IPS-NIHi7 (cell line): ENCODE results near the gene ZNRF1.
"Not testable (repeated sequence)": the region's sequence is repeated elsewhere in the genome, so short reads cannot be mapped to it uniquely, and the experiment has no call there.

Source experiments
- DNase-seq: peaks from one replicate; pipeline ENCODE4 v3.0.0; 2012; ENCODE audit warnings: mixed read lengths; ENCODE audit errors: extremely low spot score

ZNRF1 gene

DNA sequence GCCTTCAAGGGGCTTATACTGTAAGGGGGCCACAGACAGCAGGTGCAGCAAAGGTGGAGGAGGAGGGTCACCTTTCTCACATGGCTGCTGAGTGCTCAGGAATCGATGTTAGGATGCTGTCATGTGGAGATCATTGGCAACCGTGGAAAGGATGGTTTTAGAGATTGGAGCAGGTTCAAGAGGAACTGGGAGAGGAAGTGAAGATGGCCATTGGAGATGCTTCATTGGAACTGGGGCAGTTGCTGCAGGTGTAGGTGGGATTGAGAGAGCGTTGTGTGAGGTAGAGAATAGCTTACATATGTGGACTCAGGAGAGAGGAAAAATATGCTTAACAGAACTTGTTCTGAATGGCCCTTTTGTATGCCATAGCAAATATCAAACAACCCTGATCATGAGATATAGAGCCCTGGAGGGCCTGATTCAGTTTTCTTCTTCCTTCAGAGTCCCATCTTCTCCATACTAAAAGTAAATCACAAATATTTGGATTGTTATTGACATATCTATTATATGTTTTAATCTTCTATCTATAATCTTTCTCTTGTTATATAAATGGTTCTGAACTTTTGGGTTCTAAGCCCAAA is 77.0 kb downstream of the ZNRF1 start:
- DNase-seq = no peak

DNA sequence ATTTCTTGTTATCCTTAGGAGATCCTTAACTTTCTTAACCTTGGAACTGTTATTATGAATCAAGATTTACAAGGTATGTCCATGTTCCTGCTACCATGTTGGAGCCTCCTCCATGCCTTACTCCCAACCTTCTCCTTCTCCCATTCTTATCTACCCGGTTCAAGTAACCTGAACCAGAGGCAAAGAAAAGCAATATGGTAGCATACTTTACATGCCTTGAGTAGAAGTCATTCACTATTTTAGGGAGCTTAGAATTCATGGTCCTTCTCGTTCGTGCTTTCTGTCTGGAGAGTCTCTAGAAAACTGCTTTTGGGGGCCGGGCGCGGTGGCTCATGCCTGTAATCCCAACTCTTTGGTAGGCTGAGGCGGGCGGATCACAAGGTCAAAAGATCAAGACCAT is 80.1 kb downstream of the ZNRF1 start:
- DNase-seq = no peak

DNA sequence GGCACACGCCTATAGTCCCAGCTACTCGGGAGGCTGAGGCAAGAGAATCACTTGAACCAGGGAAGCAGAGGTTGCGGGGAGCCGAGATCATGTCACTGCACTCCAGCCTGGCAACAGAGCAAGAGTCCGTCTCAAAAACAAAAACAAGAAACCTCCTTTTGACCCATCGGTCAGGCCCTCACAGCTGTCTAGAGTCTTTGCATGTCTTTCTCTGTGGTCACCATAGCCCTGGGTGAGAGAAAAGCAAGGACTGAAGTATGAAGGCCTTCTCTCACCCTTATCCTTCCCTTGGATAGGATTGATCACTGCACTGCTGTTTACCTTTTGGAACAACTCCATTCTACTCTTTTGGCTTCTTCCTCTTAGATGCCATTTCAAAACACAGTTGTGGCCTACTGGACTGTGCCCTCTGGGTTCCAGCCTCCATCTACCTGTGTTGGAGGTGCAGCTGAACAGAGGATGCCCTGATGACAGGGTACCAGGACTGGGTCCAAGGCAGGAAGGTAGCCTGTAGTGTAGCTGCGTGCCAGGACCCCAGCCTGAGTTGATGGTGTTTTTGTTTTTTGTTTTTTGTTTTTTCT is 80.6 kb downstream of the ZNRF1 start:
- DNase-seq = no peak

DNA sequence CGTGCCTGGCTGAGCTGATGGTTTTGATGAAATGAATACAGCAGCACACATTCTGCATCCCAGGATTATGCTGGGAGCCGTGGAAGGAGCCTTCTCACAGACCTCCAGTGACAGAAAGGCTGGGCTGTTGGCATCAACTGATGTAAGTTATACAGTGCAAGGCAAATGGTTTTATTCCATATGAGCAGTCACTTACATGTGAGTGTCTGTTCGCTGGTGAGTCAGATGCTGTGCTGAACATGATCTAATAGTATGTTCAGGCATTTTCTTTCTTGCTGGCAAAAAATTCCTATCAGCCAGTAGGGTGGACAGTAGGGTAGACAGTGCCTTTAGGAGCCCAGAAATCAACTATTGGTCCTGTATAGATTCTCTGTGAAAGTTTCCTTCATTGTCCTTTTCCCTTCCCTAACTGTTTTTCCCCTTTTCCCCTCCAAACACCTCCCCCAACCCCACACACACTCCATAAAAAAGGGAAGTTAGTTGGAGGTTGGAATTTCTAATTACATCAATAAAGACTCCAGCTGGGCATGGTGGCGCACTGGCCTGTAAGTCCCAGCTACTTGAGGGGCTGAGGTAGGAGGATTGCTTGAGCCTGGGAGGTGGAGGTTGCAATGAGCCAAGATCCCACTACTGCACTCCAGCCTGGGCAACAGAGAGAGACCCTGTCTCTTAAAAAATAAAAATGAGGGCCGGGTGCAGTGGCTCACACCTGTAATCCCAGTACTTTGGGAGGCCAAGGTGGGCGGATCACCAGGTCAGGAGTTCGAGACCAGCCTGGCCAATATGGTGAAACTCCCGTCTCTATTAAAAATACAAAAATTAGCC is 81.6 kb downstream of the ZNRF1 start:
- no peak for DNase-seq

DNA sequence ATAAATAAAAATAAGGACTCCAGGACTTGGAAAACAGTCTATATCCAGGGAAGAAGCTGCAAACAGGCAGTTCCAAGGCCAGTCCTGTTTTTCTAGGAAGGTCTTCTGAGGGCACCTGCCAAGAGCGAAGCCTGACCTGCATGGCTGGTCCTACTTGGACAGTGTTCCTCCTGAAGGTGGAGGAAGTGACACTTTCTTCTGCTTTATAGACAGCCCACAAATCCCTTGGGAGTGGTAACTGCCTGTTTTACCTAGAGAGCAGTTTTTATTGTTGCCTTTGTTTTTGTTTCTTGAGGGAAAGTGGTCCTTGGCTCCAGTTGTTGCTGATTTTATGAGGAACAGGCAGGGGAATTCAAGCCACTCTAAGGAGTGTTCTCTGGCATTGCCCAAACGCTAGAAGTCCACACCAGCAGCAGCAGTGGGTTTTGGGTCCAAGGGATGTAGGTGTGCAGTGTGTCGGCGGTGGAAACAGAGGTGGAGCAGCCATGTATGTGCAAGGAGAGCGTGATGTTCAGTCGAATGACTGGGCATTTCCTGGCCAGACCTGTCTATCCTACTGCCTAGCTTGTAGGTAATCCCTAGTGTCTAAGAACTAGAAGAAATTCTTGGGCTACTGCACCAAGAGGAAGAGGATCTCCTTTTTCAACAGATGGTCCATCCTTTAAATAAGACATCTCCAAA is 82.5 kb downstream of the ZNRF1 start:
- no peak for DNase-seq

- no peak for DNase-seq
These were observed 85.0 kb downstream of the ZNRF1 start for GRCh38 chr16:75083813-75084212.

DNA sequence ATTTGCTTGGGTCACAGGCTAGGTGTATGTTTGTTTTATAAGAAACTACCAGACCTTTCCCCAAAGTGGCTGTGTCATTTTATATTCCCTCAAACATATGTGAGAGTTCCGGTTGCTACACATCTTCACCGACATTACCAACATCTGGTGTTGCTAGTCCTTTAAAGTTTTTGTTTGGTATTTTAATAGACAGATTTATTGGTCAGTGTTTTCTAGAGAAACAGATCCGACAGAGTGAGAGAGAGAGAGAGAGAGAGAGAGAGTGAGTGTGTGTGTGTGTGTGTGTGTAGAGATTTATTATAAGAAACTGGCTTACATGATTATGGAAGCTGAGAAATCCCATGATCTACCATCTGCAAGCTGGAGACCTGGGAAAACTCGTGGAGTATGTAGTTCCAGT is 86.7 kb downstream of the ZNRF1 start:
- no peak for DNase-seq

DNA sequence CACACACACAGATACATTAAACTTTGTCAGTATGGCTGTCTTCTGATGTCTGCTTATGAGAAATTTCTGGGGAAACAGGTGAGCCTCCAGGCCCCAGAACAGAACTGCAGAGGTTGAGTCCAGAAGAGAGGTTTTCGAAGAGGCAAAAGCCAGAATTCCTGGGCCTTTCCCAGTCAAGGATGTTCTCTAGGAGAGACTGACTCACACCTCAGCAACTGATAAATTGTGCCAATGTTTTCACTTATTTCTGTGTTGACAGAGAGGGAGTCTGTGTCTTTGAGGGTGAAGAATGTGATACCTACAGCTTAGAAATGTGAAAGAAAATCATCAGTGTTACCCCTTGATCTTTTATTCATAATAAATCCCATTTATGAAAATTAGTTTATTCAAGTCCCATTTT is 87.5 kb downstream of the ZNRF1 start:
- DNase-seq = no peak

DNA sequence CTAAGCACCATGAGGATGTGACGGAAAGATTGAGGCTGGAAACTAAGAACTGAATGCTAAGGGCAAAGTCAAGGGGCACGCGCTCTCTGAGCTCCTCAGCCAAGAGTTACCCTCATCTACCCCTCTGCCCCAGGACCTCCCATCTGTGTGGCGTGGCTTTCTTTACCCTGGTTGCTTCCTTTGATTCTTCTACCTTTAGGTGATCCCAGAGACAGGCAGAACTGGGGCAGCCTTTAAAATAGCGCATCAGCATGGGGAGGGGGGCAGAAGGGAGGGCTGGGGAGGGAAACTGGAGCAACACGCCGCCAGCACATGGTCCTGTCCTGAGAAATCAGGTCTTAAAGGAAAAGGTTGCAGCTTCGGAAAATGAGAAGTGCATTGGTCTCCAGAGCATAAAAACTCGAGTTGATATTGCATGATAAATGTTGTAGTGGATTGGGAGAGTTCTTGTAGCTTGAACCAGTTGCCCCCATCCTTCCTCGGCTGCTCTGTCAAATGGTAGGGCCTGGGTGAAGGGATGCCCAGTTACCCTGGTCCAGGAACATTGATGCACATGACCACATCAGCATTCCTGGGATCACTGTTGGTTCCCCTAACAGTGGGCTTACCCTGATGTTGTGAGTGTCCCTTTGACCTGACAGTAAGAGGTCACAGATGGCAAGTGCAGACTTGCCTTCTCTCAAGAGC is 88.0 kb downstream of the ZNRF1 start:
- DNase-seq = no peak

GRCh38 chr16:75087375-75087979 is 88.7 kb downstream of the ZNRF1 start:
- no peak for DNase-seq

DNA sequence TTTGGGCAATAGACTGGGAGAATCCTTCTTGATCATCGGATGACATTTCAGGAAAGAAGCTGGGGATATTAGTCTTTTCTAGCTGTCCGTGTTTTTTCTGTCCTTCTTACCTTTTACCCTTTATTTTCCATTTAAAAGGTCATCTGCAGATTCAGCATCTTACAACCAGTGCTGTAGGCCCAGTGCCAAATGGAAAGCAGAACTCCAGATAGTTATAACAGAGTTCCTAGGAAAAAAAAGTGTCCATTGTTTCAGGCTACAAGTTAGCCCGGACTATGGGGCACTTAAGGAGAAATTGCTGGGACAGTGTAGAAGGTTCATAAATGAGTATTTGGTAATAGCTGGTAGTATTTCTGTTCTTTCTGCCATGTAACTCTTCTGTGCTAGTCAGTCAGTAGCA is 89.4 kb downstream of the ZNRF1 start:
- DNase-seq = no peak

- DNase-seq = no peak
These were observed 90.1 kb downstream of the ZNRF1 start for GRCh38 chr16:75088934-75089333.

DNA sequence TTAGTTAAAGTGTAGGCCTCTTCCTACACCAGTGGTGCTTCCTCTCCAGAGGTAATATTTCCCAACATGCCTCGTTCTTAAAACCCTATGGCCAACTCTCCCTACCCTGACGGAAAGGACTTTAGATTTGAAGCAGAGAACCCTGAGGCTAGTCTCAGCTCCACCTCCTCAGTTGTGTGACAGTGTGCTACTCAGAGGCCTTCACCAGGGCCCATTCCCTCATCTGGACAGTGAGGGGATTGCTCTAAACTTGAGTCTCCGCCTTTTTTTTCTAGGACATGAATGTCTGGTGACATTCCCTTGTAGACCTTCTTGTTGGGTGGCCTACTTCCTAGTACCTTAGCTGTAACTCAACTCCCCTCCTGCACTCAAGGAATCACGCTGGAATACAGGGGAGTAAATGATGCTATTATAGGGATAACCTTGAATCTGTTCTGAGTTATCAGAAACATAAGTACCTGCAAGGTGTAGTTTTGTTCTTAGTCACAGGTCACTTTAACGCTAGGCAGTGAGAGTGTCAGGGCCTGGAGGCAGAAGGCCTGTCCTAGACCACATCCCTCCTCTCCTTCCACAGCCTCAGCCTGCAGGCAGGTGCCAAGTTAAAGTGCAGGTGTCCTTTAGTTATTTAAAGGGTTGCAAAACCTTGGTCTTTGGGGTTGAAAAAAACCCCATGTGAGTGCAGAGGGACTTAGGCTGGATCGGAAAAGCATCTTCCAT is 90.8 kb downstream of the ZNRF1 start:
- no peak for DNase-seq

- DNase-seq = not testable (repeated sequence)
These were observed 92.1 kb downstream of the ZNRF1 start for GRCh38 chr16:75090899-75091298.

GRCh38 chr16:75091619-75092018 is 92.8 kb downstream of the ZNRF1 start:
- not testable (repeated sequence) for DNase-seq

DNA sequence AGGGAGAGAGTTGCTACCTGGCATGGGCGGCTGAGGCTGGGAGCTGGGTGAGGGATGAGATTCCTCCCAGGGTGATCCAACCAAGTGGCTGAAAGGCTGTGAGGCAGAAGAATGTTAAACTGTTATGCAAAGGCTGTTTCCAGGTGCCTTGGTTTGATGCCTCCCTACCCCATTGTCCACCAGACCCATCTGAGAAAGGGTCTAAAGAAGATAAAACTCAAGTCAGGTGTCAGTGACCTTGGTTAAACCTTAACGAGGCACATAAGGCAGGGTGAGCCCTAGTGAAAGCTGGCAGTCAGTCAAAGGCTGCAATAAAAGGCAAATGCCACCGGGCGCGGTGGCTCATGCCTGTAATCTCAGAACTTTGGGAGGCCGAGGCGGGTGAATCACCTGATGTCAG is 94.0 kb downstream of the ZNRF1 start:
- no peak for DNase-seq

DNA sequence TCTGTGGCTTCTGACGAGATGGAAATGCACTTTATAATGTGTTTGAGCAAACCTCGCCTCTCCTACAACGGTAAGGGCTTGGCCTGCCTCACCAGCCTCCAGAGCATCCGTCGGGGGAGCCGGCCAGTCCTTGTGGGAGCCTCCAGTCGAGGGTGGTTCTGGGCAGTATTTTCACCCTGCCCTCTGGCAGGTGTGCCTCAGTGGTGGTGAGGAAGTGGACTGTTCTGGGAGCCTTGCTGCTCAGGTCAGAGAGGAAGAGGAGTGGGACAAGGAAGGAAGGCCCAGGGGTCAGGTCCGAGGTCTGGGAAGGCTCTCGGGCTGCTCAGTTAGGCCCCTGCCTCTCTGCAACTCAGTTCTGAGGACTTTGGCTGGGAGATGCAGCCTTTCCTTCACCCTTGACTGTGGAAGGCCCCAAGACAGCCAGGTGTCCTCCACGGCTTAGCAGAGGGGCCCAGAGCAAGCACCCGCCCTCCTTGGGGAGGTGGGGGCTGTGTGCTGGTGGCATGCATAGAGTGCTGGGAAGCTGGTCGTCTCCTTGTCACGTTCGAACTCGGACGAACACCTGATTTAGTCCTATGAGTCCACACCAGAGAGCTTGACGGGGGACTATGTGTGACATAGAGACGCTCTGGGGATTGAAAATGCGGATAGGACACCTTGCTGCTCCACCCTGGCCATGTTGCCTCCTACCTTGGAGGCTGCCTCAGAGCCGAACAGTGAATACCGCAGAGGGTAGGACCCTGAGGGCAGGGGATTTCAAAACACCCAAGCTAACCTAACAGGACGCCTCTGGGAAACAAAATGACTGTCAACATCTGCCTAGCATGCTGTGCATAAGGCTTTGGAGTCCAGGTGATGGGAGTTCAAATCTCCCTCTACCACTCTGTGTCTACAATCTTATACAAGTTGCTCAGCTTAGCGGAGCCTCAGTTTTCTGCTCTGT is 95.0 kb downstream of the ZNRF1 start:
- DNase-seq = no peak

GRCh38 chr16:75095204-75095621 is 96.4 kb downstream of the ZNRF1 start:
- DNase-seq = no peak

- peak; percentile 92 for DNase-seq
These were observed 97.8 kb downstream of the ZNRF1 start for GRCh38 chr16:75096656-75097055.
